AG10803 (cell line): ENCODE data around the gene GADD45GIP1.

Experiments used
- DNase-seq: peaks from one replicate; pipeline ENCODE4 v3.0.0; 2010; ENCODE audit warnings: low read depth
- H3K4me3 ChIP-seq: 2 replicates; pipeline ENCODE4 v1.5.1; 2011; ENCODE audit warnings: mild to moderate bottlenecking, low read length, control low read depth
- CTCF ChIP-seq: conservative IDR thresholded peaks from 2 replicates; pipeline ENCODE4 v1.5.1; 2011; ENCODE audit warnings: mild to moderate bottlenecking, low read length, control low read depth, inconsistent platforms

The GADD45GIP1 gene

GRCh38 chr19:13001502-13002165, 44.6 kb upstream of the GADD45GIP1 start:
- peak; percentile 43 for DNase-seq
- peak overlapping the region; percentile 45 for H3K4me3 ChIP-seq
- no peak for TF ChIP-seq CTCF

GRCh38 chr19:13001166-13001501, 44.1 kb upstream of the GADD45GIP1 start:
- TF ChIP-seq CTCF, result no peak
- H3K4me3 ChIP-seq, result peak overlapping the region; percentile 45
- no peak for DNase-seq

GRCh38 chr19:12997967-12998940, 41.2 kb upstream of the GADD45GIP1 start:
- H3K4me3 ChIP-seq, result peak overlapping the region; percentile 88
- TF ChIP-seq CTCF, result no peak
- DNase-seq, result no peak

GRCh38 chr19:12997179-12997966, 40.4 kb upstream of the GADD45GIP1 start:
- no peak for DNase-seq
- TF ChIP-seq CTCF, result no peak
- peak overlapping the region; percentile 88 for H3K4me3 ChIP-seq

GRCh38 chr19:12996406-12997094, 39.5 kb upstream of the GADD45GIP1 start:
- DNase-seq, result peak; percentile 45
- H3K4me3 ChIP-seq, result peak overlapping the region; percentile 88
- peak; percentile 14; the same call in 1 of the 2 replicates for TF ChIP-seq CTCF

- peak; percentile 42 for DNase-seq
- TF ChIP-seq CTCF, result no peak
- H3K4me3 ChIP-seq, result peak overlapping the region; percentile 88
These were observed 38.8 kb upstream of the GADD45GIP1 start for GRCh38 chr19:12995596-12996405.
